Uterus (tissue), 4 donors: ENCODE results near the gene GABRA1. TPM values are rescaled to one million over a fixed set of nuclear protein-coding genes. Genes with fewer than 3 reads are reported as not detected.

Experiments used
- DNase-seq, 2 donors: peaks; one replicate each; pipeline ENCODE4 v3.0.0-alpha.2; 2019 to 2020
- H3K27ac ChIP-seq, 2 donors: fragments of 200-600 bp; sonication (generic); 1 replicate in 1 of 2; 2 replicates in 1 of 2; pipeline ENCODE4 v1.5.1; 2016 to 2018
- H3K27me3 ChIP-seq, 2 donors: fragments of 200-600 bp; sonication (generic); one replicate each; pipeline ENCODE4 v1.5.1; 2018 to 2019; ENCODE audit warnings: control low read depth in 1 of 2
- H3K36me3 ChIP-seq, 2 donors: fragments of 200-600 bp; sonication (generic); one replicate each; pipeline ENCODE4 v1.5.1; 2019; ENCODE audit warnings: control low read depth in 1 of 2
- H3K4me1 ChIP-seq, 2 donors: fragments of 200-600 bp; sonication (generic); one replicate each; pipeline ENCODE4 v1.5.1; 2018 to 2019; ENCODE audit warnings: control low read depth in 1 of 2
- H3K4me3 ChIP-seq, 2 donors: fragments of 200-600 bp; sonication (generic); 1 replicate in 1 of 2; 2 replicates in 1 of 2; pipeline ENCODE4 v1.5.1; 2018 to 2019; ENCODE audit warnings: mild to moderate bottlenecking in 1 of 2
- H3K9me3 ChIP-seq, 2 donors: fragments of 200-600 bp; sonication (generic); one replicate each; pipeline ENCODE4 v1.5.1; 2019; ENCODE audit warnings: control low read depth in 1 of 2
- POLR2A ChIP-seq, 2 donors: fragments of 450-650 bp; IDR thresholded peaks; one replicate each; pipeline ENCODE4 v1.6.1; 2016; ENCODE audit warnings: antibody characterized with exemption in 2 of 2, mild to moderate bottlenecking in 1 of 2, moderate library complexity in 1 of 2
- intact Hi-C: fragments of 100-400 bp; cut with DNase I; formaldehyde crosslinking; loops from one replicate; pipeline ENCODE4 v1.15.1; 2023; ENCODE audit warnings: low total_unique reads
- total RNA-seq, 4 donors: library from RNA; depleted of rRNA in 3 of 4; stranded (reverse); fragments of >200 nt in 3 of 4; gene quantifications; one replicate each; pipeline versions ENCODE4 v1.1.0 to v1.2.4, GENCODE V29; 2014 to 2023
- TF ChIP-seq, protein P1 (sequence below), 4 experiments: fragments of 200-600 bp in 2 of 4; fragments of 450-650 bp in 2 of 4; sonication (generic) in 2 of 4; IDR thresholded peaks; one replicate each; pipeline ENCODE4 v1.5.1; 2016 to 2019; ENCODE audit warnings: antibody characterized with exemption in 4 of 4, mild to moderate bottlenecking in 2 of 4, moderate library complexity in 1 of 4
- donor health status: DM: yes; HTN: yes; CAD: no.

Gene GABRA1
- total RNA-seq, 4 donors from 2014 or later = 1.7 TPM; not detected in 3

GRCh38 chr5:161850491-161850890 lies 2.6 kb downstream of the GABRA1 start:
- H3K9me3 ChIP-seq = no peaks in the 10 kb centered on the region
- H3K27me3 ChIP-seq = peaks cover 0 to 16% of the 10 kb centered on the region in 2 donors
- H3K36me3 ChIP-seq = no peaks in the 10 kb centered on the region
- intact Hi-C loops = no loop called here
- H3K27ac ChIP-seq = no peak overlapping the region
- no peaks in the 10 kb centered on the region for H3K4me1 ChIP-seq
- no peak for TF ChIP-seq POLR2A (IDR thresholded peaks at IDR 0.05)
- TF ChIP-seq, protein P1, sequence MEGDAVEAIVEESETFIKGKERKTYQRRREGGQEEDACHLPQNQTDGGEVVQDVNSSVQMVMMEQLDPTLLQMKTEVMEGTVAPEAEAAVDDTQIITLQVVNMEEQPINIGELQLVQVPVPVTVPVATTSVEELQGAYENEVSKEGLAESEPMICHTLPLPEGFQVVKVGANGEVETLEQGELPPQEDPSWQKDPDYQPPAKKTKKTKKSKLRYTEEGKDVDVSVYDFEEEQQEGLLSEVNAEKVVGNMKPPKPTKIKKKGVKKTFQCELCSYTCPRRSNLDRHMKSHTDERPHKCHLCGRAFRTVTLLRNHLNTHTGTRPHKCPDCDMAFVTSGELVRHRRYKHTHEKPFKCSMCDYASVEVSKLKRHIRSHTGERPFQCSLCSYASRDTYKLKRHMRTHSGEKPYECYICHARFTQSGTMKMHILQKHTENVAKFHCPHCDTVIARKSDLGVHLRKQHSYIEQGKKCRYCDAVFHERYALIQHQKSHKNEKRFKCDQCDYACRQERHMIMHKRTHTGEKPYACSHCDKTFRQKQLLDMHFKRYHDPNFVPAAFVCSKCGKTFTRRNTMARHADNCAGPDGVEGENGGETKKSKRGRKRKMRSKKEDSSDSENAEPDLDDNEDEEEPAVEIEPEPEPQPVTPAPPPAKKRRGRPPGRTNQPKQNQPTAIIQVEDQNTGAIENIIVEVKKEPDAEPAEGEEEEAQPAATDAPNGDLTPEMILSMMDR (IDR thresholded peaks at IDR 0.05) = no peak
- DNase-seq = no peak
- no peak overlapping the region for H3K4me3 ChIP-seq

DNA sequence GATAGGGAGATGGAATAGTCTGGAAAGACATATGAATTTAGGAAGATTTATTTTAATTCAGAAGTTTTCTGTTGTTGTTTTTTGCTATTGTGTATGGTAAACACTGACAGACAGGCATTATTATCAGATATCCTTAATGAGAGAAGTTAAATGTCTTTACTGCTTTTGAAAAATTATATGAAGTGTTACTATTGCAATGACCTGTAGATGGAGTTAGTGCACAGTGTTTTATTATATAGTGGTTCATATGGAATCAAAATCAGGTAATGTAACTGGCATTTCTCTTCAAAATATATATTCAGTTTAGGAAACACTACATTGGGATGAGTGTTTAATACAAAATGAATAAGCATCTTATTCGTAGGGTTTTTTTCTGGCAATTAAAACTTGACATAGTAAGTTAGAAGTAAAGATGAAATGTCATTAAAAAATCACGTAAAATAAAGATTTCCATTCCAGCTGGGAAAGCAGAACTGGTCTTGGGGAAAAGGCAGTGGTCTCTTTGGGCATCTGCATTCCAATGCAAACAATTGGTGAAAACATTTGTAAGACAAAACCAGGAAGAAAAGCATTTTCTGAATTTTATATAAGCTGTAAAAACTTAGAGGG lies 3.9 kb downstream of the GABRA1 start:
- H3K36me3 ChIP-seq = no peaks in the 10 kb centered on the region
- DNase-seq = no peak
- no peak for TF ChIP-seq POLR2A (IDR thresholded peaks at IDR 0.05)
- TF ChIP-seq, protein P1 (IDR thresholded peaks at IDR 0.05) = no peak
- no peak overlapping the region for H3K4me3 ChIP-seq
- intact Hi-C loops = no loop called here
- no peaks in the 10 kb centered on the region for H3K9me3 ChIP-seq
- no peaks in the 10 kb centered on the region for H3K4me1 ChIP-seq
- no peak overlapping the region for H3K27ac ChIP-seq
- H3K27me3 ChIP-seq = peaks cover 0 to 16% of the 10 kb centered on the region in 2 donors

DNA sequence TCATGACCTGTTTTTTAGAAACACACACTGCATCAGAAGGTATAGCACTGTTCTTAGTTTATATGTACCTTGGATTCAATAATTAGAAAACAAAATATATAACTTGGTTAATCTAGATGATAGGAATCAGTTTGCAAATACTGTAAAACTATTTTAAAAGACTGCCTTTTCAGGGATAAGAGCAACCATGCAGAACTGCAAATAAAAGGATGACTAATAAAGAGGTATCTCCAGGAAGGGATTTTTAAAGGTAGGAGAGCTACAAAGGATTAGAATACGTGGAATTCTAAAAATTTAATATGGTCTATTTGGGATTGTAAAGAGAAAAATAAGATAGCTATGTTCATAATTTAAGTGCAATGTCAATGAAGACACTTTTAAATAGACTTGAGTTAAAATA lies 9.4 kb downstream of the GABRA1 start:
- Histone ChIP-seq H3K4me1 (no peaks in the 10 kb centered on the region), H3K9me3 (no peaks in the 10 kb centered on the region), H3K27ac (no peak overlapping the region), H3K36me3 (no peaks in the 10 kb centered on the region), H3K4me3 (no peak overlapping the region), H3K27me3 (no peaks in the 10 kb centered on the region)
- TF ChIP-seq, protein P1 (IDR thresholded peaks at IDR 0.05) = no peak
- TF ChIP-seq POLR2A (IDR thresholded peaks at IDR 0.05) = no peak
- DNase-seq = no peak
- intact Hi-C loops = no loop called here

GRCh38 chr5:161863259-161863658 lies 15.3 kb downstream of the GABRA1 start:
- no peak for DNase-seq
- H3K4me3 ChIP-seq = no peak overlapping the region
- H3K4me1 ChIP-seq = no peaks in the 10 kb centered on the region
- H3K27ac ChIP-seq = no peak overlapping the region
- TF ChIP-seq POLR2A (IDR thresholded peaks at IDR 0.05) = no peak
- TF ChIP-seq, protein P1 (IDR thresholded peaks at IDR 0.05) = no peak
- no peaks in the 10 kb centered on the region for H3K9me3 ChIP-seq
- H3K36me3 ChIP-seq = no peaks in the 10 kb centered on the region
- peaks cover 0 to 6% of the 10 kb centered on the region in 2 donors for H3K27me3 ChIP-seq
- intact Hi-C loops = no loop called here

DNA sequence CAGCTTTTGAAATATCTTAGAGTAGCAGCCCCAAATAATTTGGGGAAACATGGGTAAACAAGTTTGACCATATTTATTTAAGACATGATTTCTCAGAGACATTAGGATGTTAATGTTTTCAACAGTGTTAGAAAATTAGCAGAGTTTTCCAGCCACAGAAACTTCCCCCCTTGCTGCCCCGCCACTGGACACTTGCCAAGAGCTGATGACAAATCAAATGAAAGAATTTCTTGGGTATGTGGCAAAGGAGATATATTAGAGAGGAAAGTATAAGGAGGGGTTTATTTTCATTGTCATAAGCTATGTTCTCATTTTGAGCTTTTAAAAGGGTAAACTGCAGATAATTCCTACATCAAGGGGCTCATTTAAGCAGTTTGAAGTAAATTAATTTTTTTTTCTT lies 15.9 kb downstream of the GABRA1 start:
- Histone ChIP-seq H3K9me3 (no peaks in the 10 kb centered on the region), H3K4me3 (no peak overlapping the region), H3K27ac (no peak overlapping the region), H3K27me3 (peaks cover 0 to 6% of the 10 kb centered on the region in 2 donors), H3K36me3 (no peaks in the 10 kb centered on the region), H3K4me1 (no peaks in the 10 kb centered on the region)
- no peak for TF ChIP-seq POLR2A (IDR thresholded peaks at IDR 0.05)
- TF ChIP-seq, protein P1 (IDR thresholded peaks at IDR 0.05) = no peak
- intact Hi-C loops = no loop called here
- DNase-seq = no peak
